Psoas muscle (tissue), 8 donors: ENCODE data around the gene ASPSCR1. TPM values are rescaled to one million over a fixed set of nuclear protein-coding genes. Genes with fewer than 3 reads are reported as not detected.
"Not testable (repeated sequence)": the region's sequence is repeated elsewhere in the genome, so short reads cannot be mapped to it uniquely, and the experiment has no call there.

Source experiments
- ATAC-seq, 4 donors: fragments of 200-7000 bp; cut with Tn5 transposase; one replicate each; pipeline ENCODE4 v1.9.1; 2020; ENCODE audit warnings: moderate library complexity in 3 of 4, mild to moderate bottlenecking in 2 of 4
- DNase-seq, 2 donors: peaks; one replicate each; pipeline ENCODE4 v3.0.0-alpha.2; 2020
- H3K27ac ChIP-seq: fragments of 200-600 bp; one replicate; pipeline ENCODE4 v1.8.0; 2022
- H3K27me3 ChIP-seq, 3 donors: fragments of 200-600 bp in 1 of 3; one replicate each; pipeline versions ENCODE4 v1.6.1 to v1.8.0; 2013 to 2022; ENCODE audit warnings: low read length in 2 of 3, mild to moderate bottlenecking in 2 of 3, moderate library complexity in 1 of 3; ENCODE audit not compliant: insufficient read depth in 3 of 3
- H3K36me3 ChIP-seq, 2 donors: fragments of 200-600 bp in 1 of 2; one replicate each; pipeline versions ENCODE4 v1.6.1 to v1.8.0; 2013 to 2022; ENCODE audit warnings: low read depth in 1 of 2, mild to moderate bottlenecking in 1 of 2, moderate library complexity in 1 of 2; ENCODE audit not compliant: insufficient read depth in 1 of 2
- H3K4me1 ChIP-seq: fragments of 200-600 bp; one replicate; pipeline ENCODE4 v1.8.0; 2022
- H3K4me3 ChIP-seq: fragments of 200-600 bp; one replicate; pipeline ENCODE4 v1.8.0; 2022; ENCODE audit warnings: mild to moderate bottlenecking
- H3K9me3 ChIP-seq: fragments of 200-600 bp; one replicate; pipeline ENCODE4 v1.8.0; 2022
- WGBS, 3 donors: extraction: QIAGEN DNeasy Blood & Tissue Kit; methylation state at CpG; one replicate each; pipeline versions ENCODE4 v1.1.6 to v1.1.7; 2013; 5-methylcytosine and 5-hydroxymethylcytosine counted together
- intact Hi-C, 2 donors: fragments of 100-400 bp; cut with DNase I; formaldehyde crosslinking; loops; one replicate each; pipeline versions ENCODE4 v1.11.0 to v1.14.2; 2022
- polyA plus RNA-seq, 3 donors: library from polyadenylated mRNA; stranded (reverse); fragments of 200-250 nt; gene quantifications; one replicate each; pipeline ENCODE4 v1.2.3, GENCODE V29; 2013
- total RNA-seq, 4 donors: library from RNA; stranded (reverse); fragmentation: NEBNext Ultra II Directional in 2 of 4; extraction: Animal tissue kit (Norgen Biotek cat#: 25700) in 2 of 4; gene quantifications; one replicate each; pipeline versions ENCODE4 v1.2.1 to v1.2.4, GENCODE V29; 2021 to 2023
- TF ChIP-seq, protein P1 (sequence below): fragments of 200-600 bp; IDR thresholded peaks from one replicate; pipeline ENCODE4 v1.8.0; 2022; ENCODE audit warnings: antibody characterized with exemption
- donor health status: healthy with polysubstance abuse.
- donor health status: DM: no; HTN: no; CAD: no; lungs with moderate emphysema.
- donor health status: Bipolar disorder and iron deficiency.
- donor health status: healthy.
- donor health status: DM: yes; HTN: yes; CAD: no.
- donor health status: DM: no; HTN: no; CAD: no.
- donor health status: DM: no; HTN: no; CAD: no.
- donor health status: DM: yes; HTN: yes; CAD: no.

Gene ASPSCR1
- total and polyA plus RNA-seq, 7 donors, result 27.7 to 37.4 (median 33.0) TPM

DNA sequence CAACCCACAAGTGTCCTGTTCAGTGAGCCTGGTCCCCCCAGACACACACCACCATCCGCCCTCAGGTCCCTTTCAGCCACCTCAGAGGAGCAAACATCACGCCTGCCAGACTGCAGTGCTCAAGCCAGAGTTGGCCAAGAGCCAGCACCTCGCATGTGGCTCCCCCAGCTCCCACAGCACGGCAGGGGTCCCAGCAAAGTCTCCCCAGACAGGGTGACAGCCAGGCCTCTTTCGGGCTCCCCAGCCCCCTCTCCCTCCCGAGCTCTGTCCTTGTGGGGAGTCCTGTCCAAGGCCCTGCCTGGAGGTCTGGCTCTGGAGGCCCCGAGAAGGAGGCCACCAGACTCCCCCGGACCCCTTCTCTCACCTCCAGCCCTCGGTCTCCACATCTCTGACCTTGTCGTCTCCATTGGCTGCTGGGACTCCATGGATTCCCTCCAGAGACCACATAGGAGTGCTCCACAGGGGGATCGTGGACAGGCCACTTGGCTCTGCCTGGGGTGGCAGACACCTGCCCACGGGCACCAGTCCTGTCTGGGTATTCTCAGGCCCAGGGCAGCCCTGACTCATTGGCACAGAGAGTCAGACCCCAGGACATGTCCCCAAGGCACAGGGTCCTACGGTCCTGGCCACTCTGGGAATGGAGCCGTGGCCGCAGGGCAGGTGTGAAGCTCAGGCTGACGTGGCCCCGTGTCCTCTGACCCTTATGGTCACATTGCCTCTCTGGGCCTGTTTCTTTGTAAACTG, 28.6 kb upstream of the ASPSCR1 start:
- intact Hi-C loops, result no loop called here
- ATAC-seq (no peak), DNase-seq (no peak)
- no peak overlapping the region for H3K4me3 ChIP-seq
- peak overlapping the region; percentile 43 for H3K27ac ChIP-seq
- no peaks in the 10 kb centered on the region for H3K36me3 ChIP-seq
- no peaks in the 10 kb centered on the region for H3K27me3 ChIP-seq
- peaks cover 7% of the 10 kb centered on the region for H3K4me1 ChIP-seq
- no peaks in the 10 kb centered on the region for H3K9me3 ChIP-seq
- WGBS, 3 donors, result 78 to 82% (median 80%) methylated on average over 16 to 17 of the region's 17 CpGs
- TF ChIP-seq, protein P1, sequence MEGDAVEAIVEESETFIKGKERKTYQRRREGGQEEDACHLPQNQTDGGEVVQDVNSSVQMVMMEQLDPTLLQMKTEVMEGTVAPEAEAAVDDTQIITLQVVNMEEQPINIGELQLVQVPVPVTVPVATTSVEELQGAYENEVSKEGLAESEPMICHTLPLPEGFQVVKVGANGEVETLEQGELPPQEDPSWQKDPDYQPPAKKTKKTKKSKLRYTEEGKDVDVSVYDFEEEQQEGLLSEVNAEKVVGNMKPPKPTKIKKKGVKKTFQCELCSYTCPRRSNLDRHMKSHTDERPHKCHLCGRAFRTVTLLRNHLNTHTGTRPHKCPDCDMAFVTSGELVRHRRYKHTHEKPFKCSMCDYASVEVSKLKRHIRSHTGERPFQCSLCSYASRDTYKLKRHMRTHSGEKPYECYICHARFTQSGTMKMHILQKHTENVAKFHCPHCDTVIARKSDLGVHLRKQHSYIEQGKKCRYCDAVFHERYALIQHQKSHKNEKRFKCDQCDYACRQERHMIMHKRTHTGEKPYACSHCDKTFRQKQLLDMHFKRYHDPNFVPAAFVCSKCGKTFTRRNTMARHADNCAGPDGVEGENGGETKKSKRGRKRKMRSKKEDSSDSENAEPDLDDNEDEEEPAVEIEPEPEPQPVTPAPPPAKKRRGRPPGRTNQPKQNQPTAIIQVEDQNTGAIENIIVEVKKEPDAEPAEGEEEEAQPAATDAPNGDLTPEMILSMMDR, result no peak

GRCh38 chr17:81950501-81950900, 26.9 kb upstream of the ASPSCR1 start:
- Histone ChIP-seq H3K9me3 (no peaks in the 10 kb centered on the region), H3K4me1 (peaks cover 7% of the 10 kb centered on the region), H3K27ac (no peak overlapping the region), H3K36me3 (no peaks in the 10 kb centered on the region), H3K4me3 (no peak overlapping the region), H3K27me3 (no peaks in the 10 kb centered on the region)
- DNase-seq, result no peak
- intact Hi-C loops, result no loop called here
- WGBS, 3 donors, result 82 to 85% (median 83%) methylated on average over 15 of the region's 15 CpGs
- no peak for ATAC-seq
- TF ChIP-seq, protein P1, result no peak

GRCh38 chr17:81951785-81952684, 25.4 kb upstream of the ASPSCR1 start:
- Histone ChIP-seq H3K27ac (no peak overlapping the region), H3K9me3 (no peaks in the 10 kb centered on the region), H3K27me3 (no peaks in the 10 kb centered on the region), H3K4me3 (no peak overlapping the region), H3K4me1 (peaks cover 5% of the 10 kb centered on the region), H3K36me3 (no peaks in the 10 kb centered on the region)
- 55 to 70% (median 57%) methylated on average over 12 to 13 of the region's 13 CpGs for WGBS, 3 donors
- ATAC-seq, result no peak
- TF ChIP-seq, protein P1, result no peak
- no peak for DNase-seq
- intact Hi-C loops, result no loop called here

DNA sequence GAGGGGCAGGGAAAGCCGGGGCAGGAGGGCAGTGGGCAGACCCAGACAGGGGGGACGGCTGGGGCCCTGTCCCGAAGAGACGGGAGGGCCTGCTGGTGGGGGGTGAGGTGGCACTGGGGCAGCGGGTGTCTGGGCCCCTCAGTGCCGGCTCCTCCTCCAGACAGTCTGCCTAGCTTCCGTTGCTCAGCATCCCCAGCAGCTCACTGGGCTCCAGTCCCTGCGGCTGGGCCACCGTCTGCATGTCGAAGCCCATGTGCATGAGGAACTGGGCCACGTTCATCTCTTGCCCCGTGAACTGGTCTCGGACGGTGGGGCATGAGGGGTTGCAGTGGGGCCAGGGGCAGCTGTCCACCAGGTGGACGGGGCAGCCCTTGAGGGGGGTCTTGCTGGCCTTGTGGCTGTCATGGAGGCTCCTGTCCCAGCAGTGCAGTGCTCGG, 24.6 kb upstream of the ASPSCR1 start:
- TF ChIP-seq, protein P1, result no peak
- no peak overlapping the region for H3K4me3 ChIP-seq
- intact Hi-C loops, result no loop called here
- no peaks in the 10 kb centered on the region for H3K27me3 ChIP-seq
- no peak for DNase-seq
- H3K9me3 ChIP-seq, result no peaks in the 10 kb centered on the region
- H3K4me1 ChIP-seq, result no peaks in the 10 kb centered on the region
- ATAC-seq, result no peak
- 65 to 72% (median 67%) methylated on average over 13 to 16 of the region's 16 CpGs for WGBS, 3 donors
- no peak overlapping the region for H3K27ac ChIP-seq
- H3K36me3 ChIP-seq, result no peaks in the 10 kb centered on the region

DNA sequence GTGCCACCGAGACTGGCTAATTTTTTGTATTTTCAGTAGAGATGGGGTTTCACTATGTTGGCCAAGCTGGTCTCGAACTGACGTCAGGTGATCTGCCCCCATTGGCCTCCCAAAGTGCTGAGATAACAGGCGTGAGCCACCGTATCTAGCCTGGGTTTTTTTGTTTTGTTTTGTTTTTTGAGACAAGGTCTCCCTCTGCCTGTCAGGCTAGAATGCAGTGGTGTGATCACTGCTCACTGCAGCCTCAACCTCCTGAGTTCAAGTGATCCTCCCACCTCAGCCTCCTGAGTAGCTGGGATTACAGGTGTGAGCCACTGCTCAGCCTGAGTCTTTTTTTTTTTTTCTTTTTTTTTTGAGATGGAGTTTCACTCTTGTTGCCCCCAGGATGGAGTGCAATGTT, 24.0 kb upstream of the ASPSCR1 start:
- intact Hi-C loops, DNase-seq, H3K4me1 ChIP-seq, H3K36me3 ChIP-seq, H3K9me3 ChIP-seq, H3K27me3 ChIP-seq, H3K27ac ChIP-seq, H3K4me3 ChIP-seq: not testable (repeated sequence)
- peak in 1 of 4 donors; percentile 55 for ATAC-seq
- WGBS, 3 donors, result 72 to 81% (median 73%) methylated on average over 5 of the region's 5 CpGs
